T-helper 1 cell treated with Interleukin-12 subunit alpha and Interleukin-12 subunit beta and Interleukin-4 antibody, amounts not matched to agents 30 ng/mL and 1 ng/mL, for 36 hours (primary cell): ENCODE data around the gene SLC26A9. TPM values are rescaled to one million over a fixed set of nuclear protein-coding genes. Genes with fewer than 3 reads are reported as not detected.

Experiments used
- intact Hi-C: fragments of 100-400 bp; cut with micrococcal nuclease; formaldehyde crosslinking; loops from one replicate; pipeline ENCODE4 v1.15.1; 2024
- total RNA-seq: library from RNA; stranded (reverse); gene quantifications from 2 replicates; pipeline ENCODE4 v1.2.3, GENCODE V29; 2022

Gene SLC26A9
- not detected in 2 replicates for total RNA-seq

- intact Hi-C loops: no loop called here
These were observed at the start of gene SLC26A9 for GRCh38 chr1:205943245-205943644. Gene SLC26A9, minus strand, starts transcription at chr1:205943456. Its CDS starts 7,636 bp downstream, at chr1:205935820.

- intact Hi-C loops: no loop called here
These were observed 49.1 kb upstream of the SLC26A9 start for GRCh38 chr1:205992218-205992882.

- intact Hi-C loops: no loop called here
These were observed 48.0 kb upstream of the SLC26A9 start for GRCh38 chr1:205991237-205991636.

- intact Hi-C loops: no loop called here
These were observed 47.0 kb upstream of the SLC26A9 start for GRCh38 chr1:205990226-205990625.

- intact Hi-C loops: no loop called here
These were observed 46.5 kb upstream of the SLC26A9 start for GRCh38 chr1:205989786-205990185.

GRCh38 chr1:205988585-205988995, 45.3 kb upstream of the SLC26A9 start:
- intact Hi-C loops: no loop called here

- intact Hi-C loops: no loop called here
These were observed 43.6 kb upstream of the SLC26A9 start for GRCh38 chr1:205986861-205987260.

- intact Hi-C loops: no loop called here
These were observed 43.0 kb upstream of the SLC26A9 start for GRCh38 chr1:205986292-205986691.

- intact Hi-C loops: no loop called here
These were observed 42.2 kb upstream of the SLC26A9 start for GRCh38 chr1:205985330-205986005.

GRCh38 chr1:205983925-205984725, 40.9 kb upstream of the SLC26A9 start:
- intact Hi-C loops: loop anchor here (1.0 to 5.0 kb wide), 2 partner anchors 48 to 122 kb away; no protein-coding TSS in a partner anchor

- intact Hi-C loops: loop anchor here (5.0 kb wide), 1 partner anchor 51 kb away; no protein-coding TSS in a partner anchor
These were observed 38.0 kb upstream of the SLC26A9 start for GRCh38 chr1:205981257-205981656.

GRCh38 chr1:205980237-205980870, 37.1 kb upstream of the SLC26A9 start:
- intact Hi-C loops: loop anchor here (5.0 kb wide), 1 partner anchor 52 kb away; no protein-coding TSS in a partner anchor

GRCh38 chr1:205979301-205979700, 36.0 kb upstream of the SLC26A9 start:
- intact Hi-C loops: loop anchor here (5.0 kb wide), 1 partner anchor 267 kb away; no protein-coding TSS in a partner anchor

- intact Hi-C loops: loop anchor here (5.0 kb wide), 1 partner anchor 266 kb away; no protein-coding TSS in a partner anchor
These were observed 35.4 kb upstream of the SLC26A9 start for GRCh38 chr1:205978676-205979075.

GRCh38 chr1:205977402-205978014, 34.3 kb upstream of the SLC26A9 start:
- intact Hi-C loops: loop anchor here (1.0 to 5.0 kb wide), 6 partner anchors 58 to 318 kb away; partner anchors contain the start of gene PM20D1

- intact Hi-C loops: loop anchor here (1.0 to 5.0 kb wide), 6 partner anchors 58 to 318 kb away; partner anchors contain the start of gene PM20D1
These were observed 33.6 kb upstream of the SLC26A9 start for GRCh38 chr1:205976708-205977401.

GRCh38 chr1:205976036-205976435, 32.8 kb upstream of the SLC26A9 start:
- intact Hi-C loops: loop anchor here (2.0 to 5.0 kb wide), 2 partner anchors 131 to 264 kb away; no protein-coding TSS in a partner anchor

GRCh38 chr1:205975387-205975998, 32.2 kb upstream of the SLC26A9 start:
- intact Hi-C loops: loop anchor here (5.0 kb wide), 1 partner anchor 263 kb away; no protein-coding TSS in a partner anchor

GRCh38 chr1:205974712-205975111, 31.5 kb upstream of the SLC26A9 start:
- intact Hi-C loops: loop anchor here (5.0 kb wide), 1 partner anchor 262 kb away; no protein-coding TSS in a partner anchor
